GM18499 (cell line): Measurements from ENCODE around the gene CUBN.

ENCODE experiments used
- ATAC-seq: cut with Tn5 transposase; IDR thresholded peaks from one replicate; pipeline ENCODE4 v1.9.1; 2021; ENCODE audit warnings: moderate number of reproducible peaks; ENCODE audit not compliant: insufficient read depth, unreplicated experiment

The CUBN gene

DNA sequence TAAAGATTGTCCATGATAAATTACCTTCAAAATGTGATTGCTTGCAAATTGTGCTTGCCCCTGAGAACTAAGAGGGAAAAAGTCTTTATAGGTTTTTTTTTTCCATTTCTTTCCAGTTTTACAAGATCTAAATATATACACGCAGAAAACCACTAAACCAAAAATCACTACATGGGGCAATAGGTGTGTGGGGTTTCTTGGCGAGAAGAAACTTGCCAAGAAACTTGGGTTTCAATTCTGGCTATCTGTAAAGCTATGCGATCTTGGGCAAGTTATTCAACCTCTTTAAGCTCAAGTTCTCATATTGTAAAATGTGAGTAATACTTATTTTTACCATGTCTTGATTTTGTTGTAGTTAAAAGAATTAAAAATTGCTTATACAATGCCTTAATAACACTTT, 17.0 kb downstream of the CUBN start:
- ATAC-seq = no peak

GRCh38 chr10:17109475-17110207, 20.0 kb downstream of the CUBN start:
- no peak for ATAC-seq

- ATAC-seq = no peak
Observed at GRCh38 chr10:17109046-17109445, 20.6 kb downstream of the CUBN start.

DNA sequence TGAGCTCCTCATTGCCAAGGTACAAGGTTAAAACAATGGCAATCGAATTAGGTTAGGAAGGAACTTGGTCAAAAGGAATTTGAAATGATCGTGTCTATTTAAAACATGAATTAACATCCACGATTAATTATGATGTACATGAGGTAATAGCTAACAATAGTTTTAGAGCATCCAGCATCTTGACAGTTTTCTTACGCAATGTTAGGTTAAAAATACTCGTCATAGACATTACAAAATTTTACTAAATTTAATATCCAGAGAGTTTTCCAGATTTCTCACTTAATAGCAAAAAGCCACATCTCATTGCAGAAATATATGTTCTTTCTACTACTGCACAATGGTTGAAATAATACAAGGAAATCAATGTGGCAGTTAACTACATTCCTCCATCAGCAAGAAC, 22.6 kb downstream of the CUBN start:
- ATAC-seq = no peak

- ATAC-seq = no peak
Observed at GRCh38 chr10:17101910-17102266, 27.7 kb downstream of the CUBN start.

- no peak for ATAC-seq
Observed at GRCh38 chr10:17101257-17101909, 28.2 kb downstream of the CUBN start.

DNA sequence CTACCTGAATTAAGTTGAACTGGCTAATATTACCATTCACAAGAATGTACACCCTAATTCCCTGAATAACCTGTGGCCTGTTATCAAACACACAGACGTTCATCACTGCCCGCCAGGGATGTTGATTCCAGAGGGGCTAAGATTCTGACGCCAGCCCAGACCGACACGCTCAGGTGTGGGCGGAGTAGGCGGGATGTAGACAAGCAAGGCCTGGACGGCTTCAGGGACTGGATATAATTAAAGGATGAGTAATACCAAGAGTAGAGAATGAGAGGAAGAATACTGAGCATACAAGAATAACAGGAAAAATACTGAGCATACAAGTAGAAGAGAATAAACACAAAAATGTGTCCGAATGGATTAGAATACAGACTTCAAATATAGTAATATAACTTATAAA, 29.0 kb downstream of the CUBN start:
- no peak for ATAC-seq

DNA sequence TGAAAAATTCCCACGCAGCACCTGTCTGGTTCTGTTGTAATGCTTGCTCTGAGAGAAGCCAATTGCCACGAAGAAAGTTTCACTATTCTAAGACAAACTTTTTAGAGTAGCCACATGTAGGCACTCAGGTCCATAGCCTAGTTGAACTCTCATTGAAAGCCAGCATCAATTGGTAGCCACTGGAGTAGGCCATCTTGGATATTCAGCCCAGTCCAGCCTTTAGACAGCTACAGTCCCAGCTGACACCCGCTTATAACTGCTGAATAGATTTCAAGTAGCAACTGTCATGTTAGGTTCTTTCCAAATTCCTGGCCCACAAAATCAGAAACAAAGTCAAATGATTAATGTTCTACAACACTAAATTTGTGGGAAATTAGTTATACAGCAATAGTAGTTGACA, 31.6 kb downstream of the CUBN start:
- ATAC-seq = no peak

DNA sequence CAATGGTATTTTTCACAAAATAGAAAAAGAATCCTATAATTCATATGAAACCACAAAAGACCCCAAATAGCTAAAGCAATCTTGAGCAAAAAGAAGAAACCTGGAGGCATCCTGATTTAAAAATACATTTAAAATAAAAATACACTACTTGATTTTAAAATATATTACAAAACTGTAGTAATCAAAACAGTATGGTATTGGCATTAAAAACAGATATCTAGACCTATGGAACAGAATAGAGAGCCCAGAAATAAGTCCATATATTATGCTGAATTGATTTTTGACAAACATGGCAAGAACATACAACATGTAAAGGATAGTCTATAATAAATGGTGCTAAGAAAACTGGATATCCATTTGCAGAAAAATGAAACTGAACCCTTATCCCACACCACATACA, 34.8 kb downstream of the CUBN start:
- ATAC-seq = no peak

- ATAC-seq = no peak
Observed at GRCh38 chr10:17092986-17093803, 36.4 kb downstream of the CUBN start.

DNA sequence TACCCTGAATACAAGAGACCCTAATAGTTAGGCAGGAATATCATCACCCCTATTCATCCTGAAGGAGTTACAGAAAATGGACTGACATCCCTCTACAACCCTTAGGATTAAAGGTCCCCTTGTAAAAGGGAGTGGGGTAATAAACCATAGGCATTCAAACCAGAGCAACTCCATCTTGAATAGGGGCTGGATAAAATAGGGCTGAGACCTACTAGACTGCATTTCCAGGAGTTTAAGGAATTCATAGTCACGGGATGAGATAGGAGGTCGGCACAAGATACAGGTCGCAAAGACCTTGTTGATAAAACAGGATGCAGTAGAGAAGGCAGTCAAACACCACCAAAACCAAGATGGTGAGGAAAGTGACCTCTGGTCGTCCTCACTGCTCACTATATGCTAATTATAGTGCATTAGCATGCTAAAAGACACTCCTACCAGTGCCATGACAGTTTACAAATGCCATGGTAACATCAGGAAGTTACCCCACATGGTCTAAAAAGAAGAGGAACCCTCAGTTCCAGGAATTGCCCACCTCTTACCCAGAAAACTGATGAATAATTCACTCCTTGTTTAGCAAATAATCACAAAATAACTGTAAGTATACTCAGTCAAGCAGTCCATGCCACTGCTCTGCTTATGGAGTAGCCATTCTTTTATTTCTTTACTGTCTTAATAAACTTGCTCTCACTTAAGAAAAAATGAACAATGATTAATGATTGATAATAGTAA, 37.2 kb downstream of the CUBN start:
- ATAC-seq = no peak

GRCh38 chr10:17088118-17088806, 41.3 kb downstream of the CUBN start:
- ATAC-seq = no peak

DNA sequence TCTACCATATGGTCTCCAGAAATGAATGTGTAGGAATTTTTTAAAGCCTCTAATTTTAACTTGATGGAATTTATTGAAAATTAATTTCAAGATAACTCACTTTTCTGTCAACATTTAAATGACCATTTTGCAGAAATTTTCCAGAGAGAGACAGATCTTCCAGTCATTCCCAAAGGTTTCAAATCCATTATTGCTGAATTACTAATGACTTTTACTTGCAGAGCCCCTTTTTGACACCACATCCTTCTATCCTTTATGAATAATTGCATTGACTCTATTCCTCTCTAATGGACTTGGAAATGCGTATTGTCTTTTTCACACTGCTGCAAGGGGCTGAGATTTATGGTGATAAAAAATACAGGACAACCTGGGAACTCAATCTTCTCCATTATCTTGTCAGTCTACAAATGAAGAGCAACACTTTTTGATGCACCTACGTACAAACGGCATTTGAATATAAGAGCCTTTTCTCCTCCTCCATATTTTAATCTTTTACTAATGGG, 42.7 kb downstream of the CUBN start:
- no peak for ATAC-seq

DNA sequence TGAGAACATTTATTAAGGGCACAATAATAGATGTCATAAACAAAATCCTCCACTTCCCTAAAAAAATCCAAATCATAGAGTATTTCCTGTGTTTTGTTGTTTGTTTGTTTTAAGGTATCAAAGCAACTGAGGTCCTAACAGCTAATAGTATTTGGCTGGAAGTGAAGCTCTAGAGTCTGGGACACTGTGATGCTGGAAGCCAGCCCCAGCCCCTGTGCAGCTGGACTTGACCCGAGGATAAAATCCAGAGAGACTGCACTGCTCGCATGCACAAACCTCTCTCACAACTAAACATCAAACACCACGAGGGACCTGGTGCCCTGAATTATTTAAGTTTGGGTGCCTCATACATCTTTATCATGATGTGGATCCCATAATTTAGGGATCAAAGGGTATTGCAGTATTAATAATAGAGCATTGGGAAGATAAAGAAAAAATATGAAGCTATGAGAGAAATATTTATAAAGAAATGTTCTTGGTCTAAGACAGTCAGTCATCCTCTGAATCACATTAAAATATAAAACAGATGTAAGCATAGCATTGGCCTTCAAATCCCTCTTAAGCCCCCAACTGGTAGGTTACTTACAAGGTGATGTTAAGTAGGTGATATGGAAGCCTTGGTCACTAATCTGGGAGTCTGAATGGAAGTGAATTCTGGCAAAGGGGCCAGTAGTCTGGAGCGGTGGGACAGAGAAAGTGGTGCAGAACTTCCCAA, 44.4 kb downstream of the CUBN start:
- no peak for ATAC-seq

DNA sequence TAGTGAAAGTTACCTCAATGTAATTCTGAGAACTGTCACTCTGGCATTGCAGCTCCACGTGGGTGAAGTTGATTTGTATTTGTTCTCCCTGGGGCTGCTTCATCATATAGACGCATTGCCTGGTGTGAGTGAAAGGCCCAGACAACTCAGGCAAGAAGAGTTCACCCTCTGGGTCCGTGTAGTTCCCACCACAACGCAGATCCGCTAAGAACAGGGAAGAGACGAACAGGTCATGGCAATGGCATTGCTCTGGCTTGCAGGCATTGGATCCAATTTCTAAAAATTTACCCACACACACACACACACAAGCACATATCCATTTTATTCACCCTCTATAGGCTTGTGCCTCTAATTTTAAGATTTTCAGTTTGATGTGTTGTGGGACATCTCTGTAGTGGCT, 45.4 kb downstream of the CUBN start:
- no peak for ATAC-seq

- ATAC-seq = no peak
Observed at GRCh38 chr10:17081431-17081830, 48.2 kb downstream of the CUBN start.

DNA sequence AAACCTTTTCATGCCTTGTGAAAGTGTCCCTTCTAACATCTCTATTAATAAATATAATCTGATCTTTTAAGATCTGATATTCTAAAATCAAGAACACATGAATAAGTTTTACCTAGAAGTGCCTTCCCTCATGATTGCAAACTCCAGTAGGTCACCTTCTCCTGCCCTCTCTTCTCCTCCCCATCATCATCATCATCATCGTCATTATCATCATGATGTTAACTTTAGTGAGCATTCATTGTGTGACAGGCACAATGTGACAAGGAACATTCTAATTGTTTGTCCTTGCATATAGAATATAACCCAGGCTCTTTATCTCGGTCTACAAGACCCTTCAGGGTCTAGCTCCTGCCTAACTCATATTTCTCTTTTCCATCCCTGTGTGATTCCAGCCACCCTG, 51.7 kb downstream of the CUBN start:
- no peak for ATAC-seq

GRCh38 chr10:17077346-17077781, 52.2 kb downstream of the CUBN start:
- no peak for ATAC-seq

DNA sequence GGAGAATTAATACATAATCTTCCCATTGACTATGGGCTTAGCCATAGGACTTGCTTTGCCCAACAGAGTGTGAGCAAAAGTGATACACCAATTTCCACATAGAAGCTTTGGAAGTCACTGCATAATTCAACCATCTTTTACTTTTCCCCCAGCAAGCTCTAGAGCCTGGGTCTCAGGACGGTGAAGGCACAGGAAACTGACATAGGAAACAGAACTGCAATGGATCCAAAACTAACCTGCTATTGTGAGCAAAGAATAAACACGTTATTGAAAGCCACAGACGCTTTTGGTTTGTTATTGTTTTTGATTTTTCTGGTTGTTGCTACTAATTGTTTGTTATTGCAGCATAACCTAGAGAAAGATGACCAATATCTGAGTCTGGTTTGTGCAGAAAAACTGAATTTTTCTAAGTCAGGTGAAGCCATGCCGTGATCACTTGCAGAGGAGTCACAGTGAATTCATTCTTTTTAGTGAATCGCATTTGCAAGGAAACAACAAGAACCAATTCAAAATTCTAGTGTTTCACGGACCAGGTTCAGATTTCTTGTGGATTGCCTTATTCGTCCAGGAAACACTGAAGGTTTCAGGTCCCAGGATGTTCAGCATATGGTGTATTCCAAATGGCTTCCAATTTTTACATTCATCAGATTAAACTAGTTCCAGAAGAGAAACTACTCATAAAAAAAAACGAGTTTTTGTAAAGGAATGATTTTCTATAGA, 52.8 kb downstream of the CUBN start:
- no peak for ATAC-seq
